ENCODE data around the gene INSL3. TPM values are rescaled to one million over a fixed set of nuclear protein-coding genes. Genes with fewer than 3 reads are reported as not detected.

The INSL3 gene
- polyA plus RNA-seq, 1 experiment: not detected

- CTCF ChIA-PET: interaction anchor here (1.2 kb wide), 1 partner anchor 18 kb away, joined by 3 read pairs; the partner anchor contains the start of gene RPL18A
- POLR2A ChIA-PET: no interaction called here
- Histone ChIP-seq H3K27me3 (ENCODE audit: control insufficient read depth, insufficient read depth, low read length) (peaks cover 6% of the 10 kb centered on the region), H3K9me3 (ENCODE audit: control insufficient read depth, insufficient read depth, low read length) (no peaks in the 10 kb centered on the region; the same call in 1 of the 2 replicates), H3K4me3 (ENCODE audit: low read depth, low read length) (peak overlapping the region; percentile 52), H3K27ac (ENCODE audit: low read depth, low read length) (no peak overlapping the region)
- no peak for TF ChIP-seq CTCF (IDR thresholded peaks at IDR 0.05; ENCODE audit: low read depth, low read length)
- DNase-seq (ENCODE audit: low read depth, low spot score): no peak
These were observed 20.7 kb upstream of the INSL3 start for GRCh38 chr19:17841810-17842662.

- peaks cover 6% of the 10 kb centered on the region for H3K27me3 ChIP-seq (ENCODE audit: control insufficient read depth, insufficient read depth, low read length)
- DNase-seq (ENCODE audit: low read depth, low spot score): no peak
- TF ChIP-seq CTCF (IDR thresholded peaks at IDR 0.05; ENCODE audit: low read depth, low read length): no peak
- no peaks in the 10 kb centered on the region; the same call in 1 of the 2 replicates for H3K9me3 ChIP-seq (ENCODE audit: control insufficient read depth, insufficient read depth, low read length)
- no peak overlapping the region for H3K27ac ChIP-seq (ENCODE audit: low read depth, low read length)
- CTCF ChIA-PET: no interaction called here
- POLR2A ChIA-PET: no interaction called here
- peak overlapping the region; percentile 43 for H3K4me3 ChIP-seq (ENCODE audit: low read depth, low read length)
These were observed 20.1 kb upstream of the INSL3 start for GRCh38 chr19:17841371-17841809.

GRCh38 chr19:17840019-17840418, 18.7 kb upstream of the INSL3 start:
- no peak overlapping the region for H3K27ac ChIP-seq (ENCODE audit: low read depth, low read length)

GRCh38 chr19:17837972-17838371, 16.7 kb upstream of the INSL3 start:
- Histone ChIP-seq H3K9me3 (ENCODE audit: control insufficient read depth, insufficient read depth, low read length) (no peaks in the 10 kb centered on the region; the same call in 1 of the 2 replicates), H3K4me3 (ENCODE audit: low read depth, low read length) (no peak overlapping the region), H3K27ac (ENCODE audit: low read depth, low read length) (no peak overlapping the region), H3K27me3 (ENCODE audit: control insufficient read depth, insufficient read depth, low read length) (peaks cover 4% of the 10 kb centered on the region)
- no peak for TF ChIP-seq CTCF (IDR thresholded peaks at IDR 0.05; ENCODE audit: low read depth, low read length)
- DNase-seq (ENCODE audit: low read depth, low spot score): no peak
- CTCF ChIA-PET: interaction anchor here (0.5 kb wide), 1 partner anchor 33 kb away, joined by 6 read pairs; no protein-coding TSS in a partner anchor
- POLR2A ChIA-PET: no interaction called here

More at GRCh38 chr19:17840019-17840418, 18.7 kb upstream of the INSL3 start:
- POLR2A ChIA-PET: no interaction called here
- TF ChIP-seq CTCF (IDR thresholded peaks at IDR 0.05; ENCODE audit: low read depth, low read length): no peak
- peaks cover 6% of the 10 kb centered on the region for H3K27me3 ChIP-seq (ENCODE audit: control insufficient read depth, insufficient read depth, low read length)
- no peak overlapping the region for H3K4me3 ChIP-seq (ENCODE audit: low read depth, low read length)
- DNase-seq (ENCODE audit: low read depth, low spot score): no peak
- CTCF ChIA-PET: interaction anchor here (0.5 to 0.9 kb wide), 2 partner anchors 92 to 448 kb away, joined by 4 to 6 read pairs; no protein-coding TSS in a partner anchor
- no peaks in the 10 kb centered on the region; the same call in 1 of the 2 replicates for H3K9me3 ChIP-seq (ENCODE audit: control insufficient read depth, insufficient read depth, low read length)

DNA sequence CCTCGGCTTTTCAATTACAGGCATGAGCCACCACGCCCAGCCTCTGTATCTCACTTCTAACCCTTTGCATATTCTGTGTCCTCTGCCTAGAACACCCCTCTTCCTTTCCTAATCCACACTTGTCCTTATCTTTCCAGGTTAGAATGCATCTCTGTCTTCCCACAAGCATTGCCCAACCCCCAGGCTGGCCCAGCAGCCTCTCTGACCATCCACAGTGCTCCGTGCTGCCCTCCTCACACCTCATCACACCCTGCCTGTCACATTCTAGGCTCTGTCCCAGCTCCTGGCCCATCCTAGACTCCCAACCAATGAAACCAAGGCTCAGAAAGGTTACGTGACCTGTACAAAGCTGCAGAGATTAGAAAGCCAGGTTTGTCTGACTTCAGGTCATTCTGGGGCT, 15.2 kb upstream of the INSL3 start:
- H3K9me3 ChIP-seq (ENCODE audit: control insufficient read depth, insufficient read depth, low read length): peaks cover 1% of the 10 kb centered on the region; the same call in 1 of the 2 replicates
- TF ChIP-seq CTCF (IDR thresholded peaks at IDR 0.05; ENCODE audit: low read depth, low read length): no peak
- H3K27me3 ChIP-seq (ENCODE audit: control insufficient read depth, insufficient read depth, low read length): peaks cover 6% of the 10 kb centered on the region
- ChIA-PET CTCF (interaction anchor here (0.6 kb wide), 1 partner anchor 74 kb away, joined by 5 read pairs; no protein-coding TSS in a partner anchor), POLR2A (no interaction called here)
- DNase-seq (ENCODE audit: low read depth, low spot score): no peak
- H3K4me3 ChIP-seq (ENCODE audit: low read depth, low read length): no peak overlapping the region
- no peak overlapping the region for H3K27ac ChIP-seq (ENCODE audit: low read depth, low read length)
